H1 (cell line): ENCODE results near the gene COQ9. TPM values are rescaled to one million over a fixed set of nuclear protein-coding genes. Genes with fewer than 3 reads are reported as not detected.

Experiments used
- CTCF ChIA-PET: fragments of 300-600 bp; sonication (Branson Sonifier 250); formaldehyde crosslinking; loops from one replicate; lab custom pipeline; 2021; ENCODE audit not compliant: partially characterized antibody; lab: Charles Lee
- POLR2A ChIA-PET: fragments of 300-600 bp; sonication (Branson Sonifier 250); formaldehyde crosslinking; loops from one replicate; lab custom pipeline; 2021; ENCODE audit warnings: inconsistent platforms; ENCODE audit not compliant: partially characterized antibody; lab: Charles Lee
- DNase-seq, 2 experiments: peaks; one replicate each; pipeline versions ENCODE4 v3.0.0 to v3.0.0-alpha.2; 2010 to 2022; ENCODE audit warnings: low spot score in 2 of 2, low read depth in 1 of 2, mixed read lengths in 1 of 2
- FAIRE-seq: peaks from 2 replicates; lab custom pipeline; 2011; peaks lifted over from hg19 to GRCh38; lab: Jason Lieb, UNC
- H2AFZ ChIP-seq: 2 replicates; pipeline ENCODE4 v1.8.1; 2012; ENCODE audit warnings: low read length, inconsistent platforms
- H2AK5ac ChIP-seq: 2 replicates; pipeline ENCODE4 v1.6.1; 2013; ENCODE audit warnings: low read depth, low read length
- H2BK120ac ChIP-seq: replicated peaks from 2 replicates; pipeline ENCODE3; 2013; ENCODE audit warnings: low read depth, low read length, inconsistent platforms
- H2BK12ac ChIP-seq: 2 replicates; pipeline ENCODE4 v1.6.1; 2013; ENCODE audit warnings: low read depth, low read length
- H2BK15ac ChIP-seq: 2 replicates; pipeline ENCODE4 v1.6.1; 2013; ENCODE audit warnings: low read length
- H2BK20ac ChIP-seq: 2 replicates; pipeline ENCODE4 v1.6.1; 2013; ENCODE audit warnings: low read length
- H2BK5ac ChIP-seq: 2 replicates; pipeline ENCODE4 v1.6.1; 2013; ENCODE audit warnings: low read depth, low read length
- H3K14ac ChIP-seq: 2 replicates; pipeline ENCODE4 v1.6.1; 2013; ENCODE audit warnings: inconsistent platforms; ENCODE audit not compliant: insufficient read length
- H3K18ac ChIP-seq: 2 replicates; pipeline ENCODE4 v1.6.1; 2013; ENCODE audit warnings: low read length; ENCODE audit errors: extremely low read depth
- H3K23ac ChIP-seq: 2 replicates; pipeline ENCODE4 v1.6.1; 2013; ENCODE audit warnings: inconsistent platforms; ENCODE audit not compliant: insufficient read length
- H3K23me2 ChIP-seq: 2 replicates; pipeline ENCODE4 v1.6.1; 2013; ENCODE audit warnings: low read depth, low read length
- H3K27ac ChIP-seq: 2 replicates; pipeline ENCODE4 v1.6.1; 2011; ENCODE audit warnings: low read depth, low read length, inconsistent platforms
- H3K27me3 ChIP-seq, 4 experiments: replicated peaks in 1 of 4; 1 replicate in 1 of 4; 2 replicates in 3 of 4; pipeline versions ENCODE4 v1.6.1 to v1.8.1; 2011 to 2013; ENCODE audit warnings: low read length in 3 of 4, mild to moderate bottlenecking in 3 of 4, inconsistent platforms in 2 of 4, mixed read lengths in 2 of 4, moderate library complexity in 1 of 4; ENCODE audit not compliant: control insufficient read depth in 3 of 4, insufficient read depth in 3 of 4; ENCODE audit errors: extremely low read depth in 1 of 4
- H3K36me3 ChIP-seq, 4 experiments: 2 replicates each; pipeline versions ENCODE4 v1.6.1 to v1.8.1; 2011 to 2013; ENCODE audit warnings: mild to moderate bottlenecking in 4 of 4, low read length in 3 of 4, moderate library complexity in 2 of 4, control low read depth in 1 of 4, inconsistent platforms in 1 of 4; ENCODE audit not compliant: insufficient read depth in 4 of 4, control insufficient read depth in 2 of 4
- H3K4ac ChIP-seq: replicated peaks from 2 replicates; pipeline ENCODE3; 2013; ENCODE audit warnings: low read length, low read depth, mixed read lengths, inconsistent platforms; ENCODE audit not compliant: insufficient read length
- H3K4me1 ChIP-seq, 4 experiments: replicated peaks in 1 of 4; 1 replicate in 1 of 4; 2 replicates in 3 of 4; pipeline versions ENCODE4 v1.6.1 to v1.8.1; 2011 to 2013; ENCODE audit warnings: low read length in 3 of 4, inconsistent platforms in 2 of 4, mixed read lengths in 1 of 4; ENCODE audit not compliant: insufficient read depth in 4 of 4, control insufficient read depth in 3 of 4
- H3K4me2 ChIP-seq, 2 experiments: 2 replicates each; pipeline versions ENCODE4 v1.6.1 to v1.8.1; 2011 to 2013; ENCODE audit warnings: low read depth in 2 of 2, low read length in 2 of 2, control low read depth in 1 of 2, inconsistent platforms in 1 of 2, mild to moderate bottlenecking in 1 of 2; ENCODE audit not compliant: insufficient read depth in 1 of 2
- H3K4me3 ChIP-seq, 4 experiments: fragments of 200-600, 300-600 bp in 1 of 4; sonication (generic), shearing (Covaris generic), sonication (Bioruptor Twin) in 1 of 4; 2 replicates each; pipeline versions ENCODE4 v1.5.1 to v1.8.1; 2011 to 2016; ENCODE audit warnings: low read length in 4 of 4, low read depth in 3 of 4, control low read depth in 2 of 4, inconsistent platforms in 2 of 4, mild to moderate bottlenecking in 2 of 4, mixed read lengths in 1 of 4, moderate library complexity in 1 of 4; ENCODE audit not compliant: insufficient read depth in 2 of 4; ENCODE audit errors: extremely low read depth in 1 of 4
- H3K56ac ChIP-seq: replicated peaks from 2 replicates; pipeline ENCODE3; 2013; ENCODE audit warnings: low read depth, mild to moderate bottlenecking, mixed read lengths, low read length, inconsistent platforms; ENCODE audit not compliant: insufficient read length
- H3K79me1 ChIP-seq: 2 replicates; pipeline ENCODE4 v1.6.1; 2013; ENCODE audit warnings: low read depth, low read length, control low read depth
- H3K79me2 ChIP-seq, 2 experiments: 2 replicates each; pipeline versions ENCODE4 v1.6.1 to v1.8.1; 2012 to 2013; ENCODE audit warnings: low read length in 2 of 2, mild to moderate bottlenecking in 2 of 2, inconsistent platforms in 1 of 2; ENCODE audit not compliant: insufficient read depth in 2 of 2, control insufficient read depth in 1 of 2
- H3K9ac ChIP-seq, 4 experiments: replicated peaks in 1 of 4; 1 replicate in 1 of 4; 2 replicates in 3 of 4; pipeline versions ENCODE4 v1.6.1 to v1.8.1; 2011 to 2013; ENCODE audit warnings: low read depth in 3 of 4, low read length in 3 of 4, control low read depth in 2 of 4, mild to moderate bottlenecking in 2 of 4, moderate library complexity in 2 of 4, inconsistent platforms in 1 of 4; ENCODE audit errors: extremely low read depth in 1 of 4
- H3K9me3 ChIP-seq, 2 experiments: 2 replicates each; pipeline versions ENCODE4 v1.6.1 to v1.8.1; 2012 to 2013; ENCODE audit warnings: mild to moderate bottlenecking in 2 of 2, moderate library complexity in 2 of 2, control low read depth in 1 of 2, inconsistent platforms in 1 of 2, low read depth in 1 of 2, low read length in 1 of 2, mixed read lengths in 1 of 2; ENCODE audit not compliant: insufficient read depth in 2 of 2
- H4K20me1 ChIP-seq, 2 experiments: replicated peaks in 1 of 2; 2 replicates each; pipeline versions ENCODE3 to v1.8.1; 2011 to 2013; ENCODE audit warnings: inconsistent platforms in 2 of 2, low read length in 2 of 2, mild to moderate bottlenecking in 1 of 2; ENCODE audit not compliant: insufficient read depth in 2 of 2, control insufficient read depth in 1 of 2
- H4K5ac ChIP-seq: 2 replicates; pipeline ENCODE4 v1.6.1; 2013; ENCODE audit warnings: low read length, low read depth, mixed read lengths, inconsistent platforms; ENCODE audit not compliant: insufficient read length
- H4K8ac ChIP-seq: 2 replicates; pipeline ENCODE4 v1.8.0; 2013; ENCODE audit warnings: mild to moderate bottlenecking, moderate library complexity, low read length, inconsistent platforms; ENCODE audit not compliant: insufficient read depth; ENCODE audit errors: extremely low read depth
- H4K91ac ChIP-seq: replicated peaks from 2 replicates; pipeline ENCODE3; 2013; ENCODE audit warnings: low read length, mixed read lengths, inconsistent platforms; ENCODE audit not compliant: insufficient read length
- BACH1 ChIP-seq: IDR thresholded peaks from 2 replicates; pipeline ENCODE4 v1.6.1; 2012; ENCODE audit warnings: low read length, improper control_type of control experiment
- CBX8 ChIP-seq: fragments of 300-800, 300-1000 bp; sonication (generic); IDR thresholded peaks from 2 replicates; pipeline ENCODE4 v1.7.1; 2016; ENCODE audit warnings: low read depth, low read length, borderline replicate concordance
- CTBP2 ChIP-seq: IDR thresholded peaks from 2 replicates; pipeline ENCODE4 v1.7.0; 2011; ENCODE audit warnings: borderline replicate concordance, mild to moderate bottlenecking, moderate library complexity, mixed read lengths, low read length; ENCODE audit not compliant: insufficient read depth, insufficient read length
- EZH2 ChIP-seq: fragments of 200-600 bp; sonication (generic); IDR thresholded peaks from 2 replicates; pipeline ENCODE4 v1.7.1; 2012; ENCODE audit warnings: low read depth, mild to moderate bottlenecking, moderate library complexity, low read length, inconsistent platforms; ENCODE audit not compliant: severe bottlenecking
- JUN ChIP-seq: IDR thresholded peaks from 2 replicates; pipeline ENCODE4 v1.6.1; 2011; ENCODE audit warnings: low read depth, mild to moderate bottlenecking, improper control_type of control experiment, low read length
- NANOG ChIP-seq: IDR thresholded peaks from 2 replicates; pipeline ENCODE4 v1.6.1; 2011; ENCODE audit warnings: low read length, low read depth, mild to moderate bottlenecking, inconsistent platforms; ENCODE audit not compliant: insufficient read depth, poor library complexity, severe bottlenecking
- POLR2AphosphoS5 ChIP-seq: IDR thresholded peaks from 2 replicates; pipeline ENCODE4 v1.6.1; 2011; ENCODE audit warnings: low read depth, low read length
- SAP30 ChIP-seq: fragments of 300-600 bp; sonication (generic); IDR thresholded peaks from 2 replicates; pipeline ENCODE4 v1.7.1; 2012; ENCODE audit warnings: low read length, moderate library complexity, mild to moderate bottlenecking, inconsistent platforms; ENCODE audit not compliant: insufficient read depth, insufficient replicate concordance
- SIRT6 ChIP-seq: IDR thresholded peaks from one replicate; pipeline ENCODE4 v1.7.1; 2012; ENCODE audit warnings: low read length, inconsistent platforms
- SIX5 ChIP-seq: IDR thresholded peaks from 2 replicates; pipeline ENCODE4 v1.6.1; 2011; ENCODE audit warnings: mild to moderate bottlenecking, low read depth, low read length
- SP2 ChIP-seq: IDR thresholded peaks from 2 replicates; pipeline ENCODE4 v1.6.1; 2012; ENCODE audit warnings: mild to moderate bottlenecking, low read length, inconsistent platforms
- SP4 ChIP-seq: IDR thresholded peaks from 2 replicates; pipeline ENCODE4 v1.6.1; 2012; ENCODE audit warnings: low read length, inconsistent platforms
- TBP ChIP-seq: IDR thresholded peaks from 2 replicates; pipeline ENCODE4 v1.6.1; 2011; ENCODE audit warnings: low read depth, low read length, improper control_type of control experiment
- TCF12 ChIP-seq: IDR thresholded peaks from 2 replicates; pipeline ENCODE4 v1.6.1; 2011; ENCODE audit warnings: low read depth, mild to moderate bottlenecking, low read length
- ZNF274 ChIP-seq: IDR thresholded peaks from 2 replicates; pipeline ENCODE4 v1.7.0; 2012; ENCODE audit warnings: low read length, borderline replicate concordance; ENCODE audit errors: extremely low read depth
- WGBS, 2 experiments: shearing (Covaris generic) in 1 of 2; methylation state at CpG; one replicate each; pipeline versions ENCODE4 v1.1.6 to v1.1.7; 2013 to 2015; ENCODE audit warnings: low lambda C conversion rate in 2 of 2, mixed read lengths in 2 of 2, inconsistent platforms in 1 of 2, low coverage in 1 of 2, missing lambda C conversion rate in 1 of 2; ENCODE audit not compliant: insufficient replicate concordance in 2 of 2, insufficient coverage in 1 of 2, insufficient read length in 1 of 2; ENCODE audit errors: extremely low coverage in 1 of 2, missing lambda C conversion rate in 1 of 2; 5-methylcytosine and 5-hydroxymethylcytosine counted together
- polyA plus RNA-seq, 7 experiments: library from polyadenylated mRNA; depleted of rRNA in 3 of 7; stranded (reverse) in 5 of 7; unstranded in 2 of 7; fragments of >200 nt in 5 of 7; fragments of 200-250 nt in 2 of 7; gene quantifications; 1 replicate in 5 of 7; 2 replicates in 1 of 7; 4 replicates in 1 of 7; pipeline versions ENCODE4 v1.2.1 to v1.2.3, GENCODE V29; 2011 to 2013; ENCODE audit warnings: missing spikeins in 2 of 7, mixed read lengths in 2 of 7
- total RNA-seq: library from RNA; stranded (reverse); fragmentation: NEBNext Ultra II Directional; extraction: Animal tissue kit (Norgen Biotek cat#: 25700); gene quantifications from 2 replicates; pipeline ENCODE4 v1.2.1, GENCODE V29; 2021

The COQ9 gene
- total and polyA plus RNA-seq, 2 of the 8 experiments (the other 6 are each of a cell fraction or from before 2014, with no cell fraction given) = 33.3 to 60.3 TPM

DNA sequence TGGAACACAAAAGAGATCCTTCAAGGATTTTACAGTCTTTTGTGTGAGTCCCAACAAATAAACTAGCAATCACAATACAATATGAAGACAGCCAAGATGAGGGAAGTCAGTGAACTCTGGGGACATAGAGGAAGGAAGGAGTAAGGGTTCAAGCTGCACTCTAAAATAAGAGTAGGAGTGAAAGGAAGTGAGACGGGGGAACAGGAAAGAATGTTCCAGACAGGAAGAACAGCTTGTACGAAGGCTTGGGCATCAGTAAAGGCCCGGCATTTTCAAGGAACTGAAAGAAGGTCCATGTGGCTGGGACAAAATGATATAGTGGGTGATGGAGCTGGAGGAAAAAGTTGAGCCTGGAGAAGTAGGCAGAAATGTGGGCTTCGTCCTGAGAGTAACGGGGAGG is 38.2 kb upstream of the COQ9 start:
- no peak overlapping the region for H2BK20ac ChIP-seq
- WGBS, 2 experiments = 90% methylated on average over 5 of the region's 5 CpGs; no CpG with 5 or more reads in 1 of the 2 experiments
- no peaks in the 10 kb centered on the region for H3K79me1 ChIP-seq
- no peak for FAIRE-seq
- no peaks in the 10 kb centered on the region for H3K79me2 ChIP-seq
- H2AK5ac ChIP-seq = no peak overlapping the region
- ChIA-PET CTCF (interaction anchor here (1.1 to 19.2 kb wide), 3 partner anchors 10 to 105 kb away, joined by 4 to 513 read pairs (median 5); no protein-coding TSS in a partner anchor), POLR2A (no interaction called here)
- H4K20me1 ChIP-seq = peaks cover 0 to 4% of the 10 kb centered on the region in 2 experiments
- H2BK12ac ChIP-seq = no peak overlapping the region
- peaks cover 9% of the 10 kb centered on the region; the same call in 1 of the 2 replicates for H3K23me2 ChIP-seq
- no peak overlapping the region for H3K23ac ChIP-seq
- no peak overlapping the region for H3K56ac ChIP-seq
- H3K36me3 ChIP-seq = no peaks in the 10 kb centered on the region
- no peak for DNase-seq
- no peak overlapping the region for H3K27ac ChIP-seq
- no peak overlapping the region for H4K5ac ChIP-seq
- no peak overlapping the region for H2AFZ ChIP-seq
- no peak overlapping the region for H4K8ac ChIP-seq
- no peak overlapping the region for H3K4me3 ChIP-seq
- no peak overlapping the region for H3K4me2 ChIP-seq
- H2BK120ac ChIP-seq = no peak overlapping the region
- no peak overlapping the region for H3K14ac ChIP-seq
- no peak overlapping the region for H4K91ac ChIP-seq
- H3K18ac ChIP-seq = no peak overlapping the region
- H3K9ac ChIP-seq = no peak overlapping the region
- H2BK5ac ChIP-seq = no peak overlapping the region
- H3K27me3 ChIP-seq = no peaks in the 10 kb centered on the region
- no peak overlapping the region for H2BK15ac ChIP-seq
- no peaks in the 10 kb centered on the region; a peak in 1 of 4 replicates for H3K9me3 ChIP-seq
- no peak overlapping the region for H3K4ac ChIP-seq
- no peaks in the 10 kb centered on the region; a peak in 2 of 7 replicates for H3K4me1 ChIP-seq
- TF ChIP-seq POLR2AphosphoS5 = no peak
- TF ChIP-seq BACH1 = no peak
- no peak for TF ChIP-seq NANOG
- TF ChIP-seq JUN = no peak
- no peak for TF ChIP-seq CTBP2
- no peak for TF ChIP-seq SIX5
- TF ChIP-seq ZNF274 = no peak
- no peak for TF ChIP-seq TCF12
- no peak for TF ChIP-seq SAP30
- no peak for TF ChIP-seq SP2
- no peak for TF ChIP-seq SP4
- TF ChIP-seq CBX8 = no peak
- TF ChIP-seq SIRT6 = no peak
- no peak for TF ChIP-seq TBP
- TF ChIP-seq EZH2 = no peak
